IMR-90 (cell line): ENCODE data around the gene DPPA4. TPM values are rescaled to one million over a fixed set of nuclear protein-coding genes. Genes with fewer than 3 reads are reported as not detected.

Experiments used
- ATAC-seq: fragments of 200-7000 bp; cut with Tn5 transposase; 2 replicates; pipeline ENCODE4 v1.9.1; 2020; ENCODE audit warnings: low read depth, mild to moderate bottlenecking, moderate library complexity
- BruUV-seq: library from RNA; stranded (reverse); fragments of 400-500 nt; replicated peaks from 2 replicates; lab custom pipeline; 2021; lab: Mats Ljungman, UMichigan
- CTCF ChIA-PET: fragments of 300-600 bp; formaldehyde crosslinking; extraction: SDS; loops from one replicate; lab custom pipeline; 2021; ENCODE audit warnings: antibody characterized with exemption; lab: Yijun Ruan, JAX
- POLR2A ChIA-PET: fragments of 300-600 bp; sonication (Branson Sonifier 250); formaldehyde crosslinking; loops from one replicate; lab custom pipeline; 2022; ENCODE audit warnings: antibody characterized with exemption; ENCODE audit not compliant: unreplicated experiment; lab: Charles Lee
- DNase-seq: peaks from one replicate; pipeline ENCODE4 v3.0.0; 2013
- H2AFZ ChIP-seq: replicated peaks from 2 replicates; pipeline ENCODE3; 2013; ENCODE audit warnings: low read length, mild to moderate bottlenecking; ENCODE audit not compliant: poor library complexity
- H2AK5ac ChIP-seq: 2 replicates; pipeline ENCODE4 v1.6.1; 2013; ENCODE audit warnings: low read depth, low read length, inconsistent platforms
- H2AK9ac ChIP-seq: replicated peaks from 2 replicates; pipeline ENCODE3; 2013; ENCODE audit warnings: mild to moderate bottlenecking, low read depth, low read length, moderate library complexity; ENCODE audit not compliant: poor library complexity
- H2BK120ac ChIP-seq: 2 replicates; pipeline ENCODE4 v1.6.1; 2013; ENCODE audit warnings: low read depth, low read length, inconsistent platforms
- H2BK15ac ChIP-seq: 3 replicates; pipeline ENCODE4 v1.6.1; 2013; ENCODE audit warnings: low read depth, low read length, inconsistent platforms
- H2BK20ac ChIP-seq: 2 replicates; pipeline ENCODE4 v1.6.1; 2013; ENCODE audit warnings: low read depth, mild to moderate bottlenecking, inconsistent platforms, low read length, moderate library complexity
- H2BK5ac ChIP-seq: 2 replicates; pipeline ENCODE4 v1.6.1; 2013; ENCODE audit warnings: mild to moderate bottlenecking, low read depth, low read length, inconsistent platforms; ENCODE audit not compliant: poor library complexity, severe bottlenecking
- H3K14ac ChIP-seq: replicated peaks from 2 replicates; pipeline ENCODE4 v1.6.1; 2013; ENCODE audit warnings: low read depth, low read length, inconsistent platforms
- H3K18ac ChIP-seq: 2 replicates; pipeline ENCODE4 v1.6.1; 2013; ENCODE audit warnings: low read depth, low read length, control low read depth
- H3K23ac ChIP-seq: 2 replicates; pipeline ENCODE4 v1.6.1; 2013; ENCODE audit warnings: low read depth, low read length, inconsistent platforms
- H3K27ac ChIP-seq: 2 replicates; pipeline ENCODE4 v1.5.1; 2013; ENCODE audit warnings: mild to moderate bottlenecking, control low read depth, low read length; ENCODE audit not compliant: insufficient read depth
- H3K27me3 ChIP-seq: 2 replicates; pipeline ENCODE4 v1.6.1; 2013; ENCODE audit warnings: low read length; ENCODE audit not compliant: control insufficient read depth, insufficient read depth
- H3K36me3 ChIP-seq: 2 replicates; pipeline ENCODE4 v1.6.1; 2013; ENCODE audit warnings: low read length, mixed read lengths; ENCODE audit not compliant: control insufficient read depth, insufficient read depth
- H3K4ac ChIP-seq: 2 replicates; pipeline ENCODE4 v1.6.1; 2013; ENCODE audit warnings: low read depth, low read length, inconsistent platforms
- H3K4me1 ChIP-seq: 2 replicates; pipeline ENCODE4 v1.6.1; 2013; ENCODE audit warnings: low read length, mixed read lengths; ENCODE audit not compliant: control insufficient read depth, insufficient read depth
- H3K4me2 ChIP-seq: 2 replicates; pipeline ENCODE4 v1.6.1; 2013; ENCODE audit warnings: low read depth, mild to moderate bottlenecking, control low read depth, low read length, moderate library complexity
- H3K4me3 ChIP-seq: 2 replicates; pipeline ENCODE4 v1.5.1; 2013; ENCODE audit warnings: low read depth, mild to moderate bottlenecking, control low read depth, low read length, moderate library complexity; ENCODE audit not compliant: insufficient read depth
- H3K56ac ChIP-seq: 2 replicates; pipeline ENCODE4 v1.6.1; 2013; ENCODE audit warnings: low read length, inconsistent platforms; ENCODE audit not compliant: insufficient read depth; ENCODE audit errors: extremely low read depth
- H3K79me1 ChIP-seq, 2 experiments: 2 replicates each; pipeline ENCODE4 v1.6.1; 2013; ENCODE audit warnings: low read length in 2 of 2, inconsistent platforms in 1 of 2, low read depth in 1 of 2
- H3K9ac ChIP-seq: 2 replicates; pipeline ENCODE4 v1.6.1; 2013; ENCODE audit warnings: low read depth, low read length, control low read depth
- H3K9me1 ChIP-seq: 2 replicates; pipeline ENCODE4 v1.6.1; 2013; ENCODE audit warnings: low read length, inconsistent platforms; ENCODE audit not compliant: insufficient read depth
- H3K9me3 ChIP-seq: 2 replicates; pipeline ENCODE4 v1.6.1; 2013; ENCODE audit warnings: low read length; ENCODE audit not compliant: control insufficient read depth, insufficient read depth
- H4K20me1 ChIP-seq: 2 replicates; pipeline ENCODE4 v1.6.1; 2013; ENCODE audit warnings: low read length, inconsistent platforms; ENCODE audit not compliant: insufficient read depth
- H4K5ac ChIP-seq: 2 replicates; pipeline ENCODE4 v1.6.1; 2013; ENCODE audit warnings: mild to moderate bottlenecking, low read depth, low read length, control low read depth
- H4K8ac ChIP-seq, 2 experiments: 2 replicates each; pipeline ENCODE4 v1.6.1; 2013; ENCODE audit warnings: low read depth in 2 of 2, low read length in 2 of 2, control low read depth in 1 of 2, inconsistent platforms in 1 of 2
- H4K91ac ChIP-seq: 2 replicates; pipeline ENCODE4 v1.6.1; 2013; ENCODE audit warnings: low read depth, low read length, inconsistent platforms; ENCODE audit not compliant: insufficient read depth
- CEBPB ChIP-seq: IDR thresholded peaks from 2 replicates; pipeline ENCODE4 v1.6.1; 2012; ENCODE audit warnings: low read depth, low read length, improper control_type of control experiment
- MAFK ChIP-seq: IDR thresholded peaks from 2 replicates; pipeline ENCODE4 v1.6.1; 2012; ENCODE audit warnings: low read depth, low read length, improper control_type of control experiment
- MAZ ChIP-seq: IDR thresholded peaks from 2 replicates; pipeline ENCODE4 v1.6.1; 2012; ENCODE audit warnings: low read depth, mild to moderate bottlenecking, low read length, improper control_type of control experiment, moderate library complexity, borderline replicate concordance
- MXI1 ChIP-seq: IDR thresholded peaks from 2 replicates; pipeline ENCODE4 v1.6.1; 2012; ENCODE audit warnings: low read depth, mild to moderate bottlenecking, low read length, moderate library complexity, borderline replicate concordance
- NFE2L2 ChIP-seq: fragments of 150-350 bp; IDR thresholded peaks from 2 replicates; pipeline ENCODE4 v1.6.1; 2016; ENCODE audit warnings: low read depth, mild to moderate bottlenecking, low read length
- POLR2A ChIP-seq: IDR thresholded peaks from 2 replicates; pipeline ENCODE4 v1.6.1; 2012; ENCODE audit warnings: mild to moderate bottlenecking, low read depth, low read length
- RAD21 ChIP-seq: IDR thresholded peaks from 2 replicates; pipeline ENCODE4 v1.6.1; 2012; ENCODE audit warnings: low read length, improper control_type of control experiment
- RCOR1 ChIP-seq: IDR thresholded peaks from 2 replicates; pipeline ENCODE4 v1.6.1; 2012; ENCODE audit warnings: mild to moderate bottlenecking, low read length, improper control_type of control experiment; ENCODE audit not compliant: insufficient replicate concordance
- RFX5 ChIP-seq: IDR thresholded peaks from 2 replicates; pipeline ENCODE4 v1.8.0; 2012; ENCODE audit warnings: low read depth, mild to moderate bottlenecking, low read length, moderate library complexity
- SMC3 ChIP-seq: fragments of 150-350 bp; IDR thresholded peaks from 2 replicates; pipeline ENCODE4 v1.6.1; 2016; ENCODE audit warnings: low read depth, mild to moderate bottlenecking, antibody characterized with exemption, low read length, moderate library complexity
- WGBS, 2 experiments: methylation state at CpG; one replicate each; pipeline versions ENCODE4 v1.1.5 to v1.1.7; 2013; ENCODE audit warnings: missing lambda C conversion rate in 2 of 2; ENCODE audit not compliant: insufficient read length in 1 of 2; ENCODE audit errors: extremely low coverage in 2 of 2; 5-methylcytosine and 5-hydroxymethylcytosine counted together
- dilution Hi-C: fragments of 300-500 bp; cut with HindIII; formaldehyde crosslinking; loops from one replicate; pipeline ENCODE4 v1.14.3; 2018; ENCODE audit warnings: low sequenced_read_pairs; ENCODE audit not compliant: unreplicated experiment
- in situ Hi-C: fragments of 300-500 bp; cut with MboI; formaldehyde crosslinking; loops from 3 replicates; pipeline ENCODE4 v1.14.3; 2019; ENCODE audit warnings: low sequenced_read_pairs, inconsistent platforms, mixed read lengths
- intact Hi-C: fragments of 100-400 bp; cut with micrococcal nuclease; formaldehyde crosslinking; loops from 2 replicates; pipeline ENCODE4 v1.10.0; 2022
- polyA plus RNA-seq, 3 experiments: library from polyadenylated mRNA; depleted of rRNA; stranded (reverse); fragments of >200 nt; gene quantifications; 2 replicates each; pipeline ENCODE4 v1.2.3, GENCODE V29; 2012; ENCODE audit warnings: low replicate concordance in 1 of 3
- total RNA-seq: library from RNA; depleted of rRNA; stranded (reverse); fragments of >200 nt; gene quantifications from 2 replicates; pipeline ENCODE4 v1.2.3, GENCODE V29; 2012
- TF ChIP-seq, protein P1 (sequence below): fragments of 150-350 bp; IDR thresholded peaks from 2 replicates; pipeline ENCODE4 v1.6.1; 2016; ENCODE audit warnings: low read depth, mild to moderate bottlenecking, low read length, moderate library complexity, borderline replicate concordance
- TF ChIP-seq, protein P2 (sequence below): conservative IDR thresholded peaks from 2 replicates; pipeline ENCODE4 v1.5.1; 2012; ENCODE audit warnings: mild to moderate bottlenecking, low read depth, low read length, improper control_type of control experiment

The DPPA4 gene
- total and polyA plus RNA-seq, 2 of the 4 experiments (the other 2 are of a cell fraction) = 0.02 TPM; not detected in 1

DNA sequence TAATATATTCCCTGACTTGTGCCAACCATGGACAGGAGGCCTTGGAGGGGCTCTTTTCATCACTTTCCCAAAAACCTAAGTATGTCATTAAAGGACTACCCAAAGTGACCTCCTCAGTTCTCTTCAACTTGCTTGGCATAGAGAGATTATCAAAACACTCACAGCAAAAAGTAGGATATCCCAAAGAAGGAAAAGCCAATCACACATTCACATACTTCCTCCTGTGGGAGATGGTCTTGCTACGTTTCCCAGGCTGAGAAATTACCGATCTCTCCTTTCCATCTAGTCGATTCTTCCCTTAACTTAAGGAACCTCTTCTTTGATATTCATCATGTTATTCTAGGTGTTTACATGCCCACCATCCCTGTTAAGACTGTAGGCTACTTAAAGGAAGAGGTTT lies 9.1 kb downstream of the DPPA4 start:
- H3K4me3 ChIP-seq = no peak overlapping the region
- H2BK15ac ChIP-seq = no peak overlapping the region
- ChIA-PET POLR2A (no interaction called here), CTCF (no interaction called here)
- H2AFZ ChIP-seq = no peak overlapping the region
- ATAC-seq (no peak), DNase-seq (no peak)
- no peak overlapping the region for H3K4ac ChIP-seq
- H4K8ac ChIP-seq = no peak overlapping the region
- H3K27me3 ChIP-seq = no peaks in the 10 kb centered on the region
- BruUV-seq = no TSS peak
- H3K9me1 ChIP-seq = no peaks in the 10 kb centered on the region
- H4K91ac ChIP-seq = no peak overlapping the region
- no peak overlapping the region for H3K23ac ChIP-seq
- H3K9ac ChIP-seq = no peak overlapping the region
- no peaks in the 10 kb centered on the region for H3K79me1 ChIP-seq
- H4K5ac ChIP-seq = no peak overlapping the region
- in situ Hi-C loops = no loop called here
- no CpG with 5 or more reads among the region's 3 CpGs for WGBS, 2 experiments
- H3K18ac ChIP-seq = no peak overlapping the region
- peaks cover 5% of the 10 kb centered on the region; the same call in 1 of the 2 replicates for H3K9me3 ChIP-seq
- H2AK9ac ChIP-seq = no peak overlapping the region
- H3K4me2 ChIP-seq = no peak overlapping the region
- H2BK20ac ChIP-seq = no peak overlapping the region
- H3K14ac ChIP-seq = no peak overlapping the region
- no peak overlapping the region for H2BK120ac ChIP-seq
- no peak overlapping the region for H3K27ac ChIP-seq
- H3K56ac ChIP-seq = no peak overlapping the region
- TF ChIP-seq RCOR1 (no peak), RAD21 (no peak), MXI1 (no peak), MAFK (no peak), POLR2A (no peak), RFX5 (no peak), CEBPB (no peak), SMC3 (no peak), MAZ (no peak), NFE2L2 (no peak)
- TF ChIP-seq, protein P1, sequence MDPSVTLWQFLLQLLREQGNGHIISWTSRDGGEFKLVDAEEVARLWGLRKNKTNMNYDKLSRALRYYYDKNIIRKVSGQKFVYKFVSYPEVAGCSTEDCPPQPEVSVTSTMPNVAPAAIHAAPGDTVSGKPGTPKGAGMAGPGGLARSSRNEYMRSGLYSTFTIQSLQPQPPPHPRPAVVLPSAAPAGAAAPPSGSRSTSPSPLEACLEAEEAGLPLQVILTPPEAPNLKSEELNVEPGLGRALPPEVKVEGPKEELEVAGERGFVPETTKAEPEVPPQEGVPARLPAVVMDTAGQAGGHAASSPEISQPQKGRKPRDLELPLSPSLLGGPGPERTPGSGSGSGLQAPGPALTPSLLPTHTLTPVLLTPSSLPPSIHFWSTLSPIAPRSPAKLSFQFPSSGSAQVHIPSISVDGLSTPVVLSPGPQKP = no peak
- TF ChIP-seq, protein P2, sequence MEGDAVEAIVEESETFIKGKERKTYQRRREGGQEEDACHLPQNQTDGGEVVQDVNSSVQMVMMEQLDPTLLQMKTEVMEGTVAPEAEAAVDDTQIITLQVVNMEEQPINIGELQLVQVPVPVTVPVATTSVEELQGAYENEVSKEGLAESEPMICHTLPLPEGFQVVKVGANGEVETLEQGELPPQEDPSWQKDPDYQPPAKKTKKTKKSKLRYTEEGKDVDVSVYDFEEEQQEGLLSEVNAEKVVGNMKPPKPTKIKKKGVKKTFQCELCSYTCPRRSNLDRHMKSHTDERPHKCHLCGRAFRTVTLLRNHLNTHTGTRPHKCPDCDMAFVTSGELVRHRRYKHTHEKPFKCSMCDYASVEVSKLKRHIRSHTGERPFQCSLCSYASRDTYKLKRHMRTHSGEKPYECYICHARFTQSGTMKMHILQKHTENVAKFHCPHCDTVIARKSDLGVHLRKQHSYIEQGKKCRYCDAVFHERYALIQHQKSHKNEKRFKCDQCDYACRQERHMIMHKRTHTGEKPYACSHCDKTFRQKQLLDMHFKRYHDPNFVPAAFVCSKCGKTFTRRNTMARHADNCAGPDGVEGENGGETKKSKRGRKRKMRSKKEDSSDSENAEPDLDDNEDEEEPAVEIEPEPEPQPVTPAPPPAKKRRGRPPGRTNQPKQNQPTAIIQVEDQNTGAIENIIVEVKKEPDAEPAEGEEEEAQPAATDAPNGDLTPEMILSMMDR = no peak
- intact Hi-C loops = no loop called here
- no peak overlapping the region for H2BK5ac ChIP-seq
- H3K36me3 ChIP-seq = no peaks in the 10 kb centered on the region
- no peak overlapping the region for H2AK5ac ChIP-seq
- no peaks in the 10 kb centered on the region for H4K20me1 ChIP-seq
- H3K4me1 ChIP-seq = no peaks in the 10 kb centered on the region
- dilution Hi-C loops = no loop called here
